Measurements from ENCODE around the gene EXOC3L4.

DNA sequence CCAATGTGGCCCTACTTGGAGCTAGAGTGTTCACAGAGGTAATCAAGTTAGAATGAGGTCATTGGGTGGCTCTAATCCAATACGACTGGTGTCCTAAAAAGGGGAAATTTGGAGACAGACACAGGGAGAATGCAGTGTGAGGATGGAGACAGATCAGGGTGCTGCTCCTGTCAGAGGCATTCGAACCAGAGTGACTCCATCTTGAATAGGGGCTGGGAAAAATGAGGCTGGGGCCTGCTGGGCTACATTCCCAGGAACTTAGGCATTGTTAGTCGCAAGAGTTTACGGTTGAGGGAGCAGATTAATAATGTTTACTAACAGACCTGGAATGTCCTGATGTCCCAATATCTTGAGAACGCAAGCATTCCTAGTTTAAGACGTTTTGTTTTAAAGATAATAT lies 49.0 kb downstream of the EXOC3L4 start:
- TF ChIP-seq SMAD3 (CRISPR knock-in tag; conservative IDR thresholded peaks at IDR 0.05): no peak
- TF ChIP-seq, protein P1, sequence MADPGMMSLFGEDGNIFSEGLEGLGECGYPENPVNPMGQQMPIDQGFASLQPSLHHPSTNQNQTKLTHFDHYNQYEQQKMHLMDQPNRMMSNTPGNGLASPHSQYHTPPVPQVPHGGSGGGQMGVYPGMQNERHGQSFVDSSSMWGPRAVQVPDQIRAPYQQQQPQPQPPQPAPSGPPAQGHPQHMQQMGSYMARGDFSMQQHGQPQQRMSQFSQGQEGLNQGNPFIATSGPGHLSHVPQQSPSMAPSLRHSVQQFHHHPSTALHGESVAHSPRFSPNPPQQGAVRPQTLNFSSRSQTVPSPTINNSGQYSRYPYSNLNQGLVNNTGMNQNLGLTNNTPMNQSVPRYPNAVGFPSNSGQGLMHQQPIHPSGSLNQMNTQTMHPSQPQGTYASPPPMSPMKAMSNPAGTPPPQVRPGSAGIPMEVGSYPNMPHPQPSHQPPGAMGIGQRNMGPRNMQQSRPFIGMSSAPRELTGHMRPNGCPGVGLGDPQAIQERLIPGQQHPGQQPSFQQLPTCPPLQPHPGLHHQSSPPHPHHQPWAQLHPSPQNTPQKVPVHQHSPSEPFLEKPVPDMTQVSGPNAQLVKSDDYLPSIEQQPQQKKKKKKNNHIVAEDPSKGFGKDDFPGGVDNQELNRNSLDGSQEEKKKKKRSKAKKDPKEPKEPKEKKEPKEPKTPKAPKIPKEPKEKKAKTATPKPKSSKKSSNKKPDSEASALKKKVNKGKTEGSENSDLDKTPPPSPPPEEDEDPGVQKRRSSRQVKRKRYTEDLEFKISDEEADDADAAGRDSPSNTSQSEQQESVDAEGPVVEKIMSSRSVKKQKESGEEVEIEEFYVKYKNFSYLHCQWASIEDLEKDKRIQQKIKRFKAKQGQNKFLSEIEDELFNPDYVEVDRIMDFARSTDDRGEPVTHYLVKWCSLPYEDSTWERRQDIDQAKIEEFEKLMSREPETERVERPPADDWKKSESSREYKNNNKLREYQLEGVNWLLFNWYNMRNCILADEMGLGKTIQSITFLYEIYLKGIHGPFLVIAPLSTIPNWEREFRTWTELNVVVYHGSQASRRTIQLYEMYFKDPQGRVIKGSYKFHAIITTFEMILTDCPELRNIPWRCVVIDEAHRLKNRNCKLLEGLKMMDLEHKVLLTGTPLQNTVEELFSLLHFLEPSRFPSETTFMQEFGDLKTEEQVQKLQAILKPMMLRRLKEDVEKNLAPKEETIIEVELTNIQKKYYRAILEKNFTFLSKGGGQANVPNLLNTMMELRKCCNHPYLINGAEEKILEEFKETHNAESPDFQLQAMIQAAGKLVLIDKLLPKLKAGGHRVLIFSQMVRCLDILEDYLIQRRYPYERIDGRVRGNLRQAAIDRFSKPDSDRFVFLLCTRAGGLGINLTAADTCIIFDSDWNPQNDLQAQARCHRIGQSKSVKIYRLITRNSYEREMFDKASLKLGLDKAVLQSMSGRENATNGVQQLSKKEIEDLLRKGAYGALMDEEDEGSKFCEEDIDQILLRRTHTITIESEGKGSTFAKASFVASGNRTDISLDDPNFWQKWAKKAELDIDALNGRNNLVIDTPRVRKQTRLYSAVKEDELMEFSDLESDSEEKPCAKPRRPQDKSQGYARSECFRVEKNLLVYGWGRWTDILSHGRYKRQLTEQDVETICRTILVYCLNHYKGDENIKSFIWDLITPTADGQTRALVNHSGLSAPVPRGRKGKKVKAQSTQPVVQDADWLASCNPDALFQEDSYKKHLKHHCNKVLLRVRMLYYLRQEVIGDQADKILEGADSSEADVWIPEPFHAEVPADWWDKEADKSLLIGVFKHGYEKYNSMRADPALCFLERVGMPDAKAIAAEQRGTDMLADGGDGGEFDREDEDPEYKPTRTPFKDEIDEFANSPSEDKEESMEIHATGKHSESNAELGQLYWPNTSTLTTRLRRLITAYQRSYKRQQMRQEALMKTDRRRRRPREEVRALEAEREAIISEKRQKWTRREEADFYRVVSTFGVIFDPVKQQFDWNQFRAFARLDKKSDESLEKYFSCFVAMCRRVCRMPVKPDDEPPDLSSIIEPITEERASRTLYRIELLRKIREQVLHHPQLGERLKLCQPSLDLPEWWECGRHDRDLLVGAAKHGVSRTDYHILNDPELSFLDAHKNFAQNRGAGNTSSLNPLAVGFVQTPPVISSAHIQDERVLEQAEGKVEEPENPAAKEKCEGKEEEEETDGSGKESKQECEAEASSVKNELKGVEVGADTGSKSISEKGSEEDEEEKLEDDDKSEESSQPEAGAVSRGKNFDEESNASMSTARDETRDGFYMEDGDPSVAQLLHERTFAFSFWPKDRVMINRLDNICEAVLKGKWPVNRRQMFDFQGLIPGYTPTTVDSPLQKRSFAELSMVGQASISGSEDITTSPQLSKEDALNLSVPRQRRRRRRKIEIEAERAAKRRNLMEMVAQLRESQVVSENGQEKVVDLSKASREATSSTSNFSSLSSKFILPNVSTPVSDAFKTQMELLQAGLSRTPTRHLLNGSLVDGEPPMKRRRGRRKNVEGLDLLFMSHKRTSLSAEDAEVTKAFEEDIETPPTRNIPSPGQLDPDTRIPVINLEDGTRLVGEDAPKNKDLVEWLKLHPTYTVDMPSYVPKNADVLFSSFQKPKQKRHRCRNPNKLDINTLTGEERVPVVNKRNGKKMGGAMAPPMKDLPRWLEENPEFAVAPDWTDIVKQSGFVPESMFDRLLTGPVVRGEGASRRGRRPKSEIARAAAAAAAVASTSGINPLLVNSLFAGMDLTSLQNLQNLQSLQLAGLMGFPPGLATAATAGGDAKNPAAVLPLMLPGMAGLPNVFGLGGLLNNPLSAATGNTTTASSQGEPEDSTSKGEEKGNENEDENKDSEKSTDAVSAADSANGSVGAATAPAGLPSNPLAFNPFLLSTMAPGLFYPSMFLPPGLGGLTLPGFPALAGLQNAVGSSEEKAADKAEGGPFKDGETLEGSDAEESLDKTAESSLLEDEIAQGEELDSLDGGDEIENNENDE (IDR thresholded peaks at IDR 0.05; ENCODE audit: low read depth, low read length): no peak
- no peak for TF ChIP-seq RAD21 (CRISPR knock-in tag; conservative IDR thresholded peaks at IDR 0.05 in 1 of 2, IDR thresholded peaks at IDR 0.05 in 1 of 2)
- TF ChIP-seq, protein P2, sequence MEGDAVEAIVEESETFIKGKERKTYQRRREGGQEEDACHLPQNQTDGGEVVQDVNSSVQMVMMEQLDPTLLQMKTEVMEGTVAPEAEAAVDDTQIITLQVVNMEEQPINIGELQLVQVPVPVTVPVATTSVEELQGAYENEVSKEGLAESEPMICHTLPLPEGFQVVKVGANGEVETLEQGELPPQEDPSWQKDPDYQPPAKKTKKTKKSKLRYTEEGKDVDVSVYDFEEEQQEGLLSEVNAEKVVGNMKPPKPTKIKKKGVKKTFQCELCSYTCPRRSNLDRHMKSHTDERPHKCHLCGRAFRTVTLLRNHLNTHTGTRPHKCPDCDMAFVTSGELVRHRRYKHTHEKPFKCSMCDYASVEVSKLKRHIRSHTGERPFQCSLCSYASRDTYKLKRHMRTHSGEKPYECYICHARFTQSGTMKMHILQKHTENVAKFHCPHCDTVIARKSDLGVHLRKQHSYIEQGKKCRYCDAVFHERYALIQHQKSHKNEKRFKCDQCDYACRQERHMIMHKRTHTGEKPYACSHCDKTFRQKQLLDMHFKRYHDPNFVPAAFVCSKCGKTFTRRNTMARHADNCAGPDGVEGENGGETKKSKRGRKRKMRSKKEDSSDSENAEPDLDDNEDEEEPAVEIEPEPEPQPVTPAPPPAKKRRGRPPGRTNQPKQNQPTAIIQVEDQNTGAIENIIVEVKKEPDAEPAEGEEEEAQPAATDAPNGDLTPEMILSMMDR (IDR thresholded peaks at IDR 0.05 in 2 of 3, conservative IDR thresholded peaks at IDR 0.05 in 1 of 3; ENCODE audit: insufficient read depth in 2 of 3, low read depth in 1 of 3, low read length in 3 of 3): no peak
- TF ChIP-seq, protein P3, sequence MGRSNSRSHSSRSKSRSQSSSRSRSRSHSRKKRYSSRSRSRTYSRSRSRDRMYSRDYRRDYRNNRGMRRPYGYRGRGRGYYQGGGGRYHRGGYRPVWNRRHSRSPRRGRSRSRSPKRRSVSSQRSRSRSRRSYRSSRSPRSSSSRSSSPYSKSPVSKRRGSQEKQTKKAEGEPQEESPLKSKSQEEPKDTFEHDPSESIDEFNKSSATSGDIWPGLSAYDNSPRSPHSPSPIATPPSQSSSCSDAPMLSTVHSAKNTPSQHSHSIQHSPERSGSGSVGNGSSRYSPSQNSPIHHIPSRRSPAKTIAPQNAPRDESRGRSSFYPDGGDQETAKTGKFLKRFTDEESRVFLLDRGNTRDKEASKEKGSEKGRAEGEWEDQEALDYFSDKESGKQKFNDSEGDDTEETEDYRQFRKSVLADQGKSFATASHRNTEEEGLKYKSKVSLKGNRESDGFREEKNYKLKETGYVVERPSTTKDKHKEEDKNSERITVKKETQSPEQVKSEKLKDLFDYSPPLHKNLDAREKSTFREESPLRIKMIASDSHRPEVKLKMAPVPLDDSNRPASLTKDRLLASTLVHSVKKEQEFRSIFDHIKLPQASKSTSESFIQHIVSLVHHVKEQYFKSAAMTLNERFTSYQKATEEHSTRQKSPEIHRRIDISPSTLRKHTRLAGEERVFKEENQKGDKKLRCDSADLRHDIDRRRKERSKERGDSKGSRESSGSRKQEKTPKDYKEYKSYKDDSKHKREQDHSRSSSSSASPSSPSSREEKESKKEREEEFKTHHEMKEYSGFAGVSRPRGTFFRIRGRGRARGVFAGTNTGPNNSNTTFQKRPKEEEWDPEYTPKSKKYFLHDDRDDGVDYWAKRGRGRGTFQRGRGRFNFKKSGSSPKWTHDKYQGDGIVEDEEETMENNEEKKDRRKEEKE (IDR thresholded peaks at IDR 0.05; ENCODE audit: borderline replicate concordance in 1 of 2, control insufficient read depth in 1 of 2, low read depth in 2 of 2, low read length in 1 of 2): no peak
- no peak for TF ChIP-seq ETV6 (IDR thresholded peaks at IDR 0.05; ENCODE audit: borderline replicate concordance in 1 of 2, low read depth in 2 of 2, low read length in 1 of 2)
- TF ChIP-seq ETV6 (CRISPR knock-in tag; IDR thresholded peaks at IDR 0.05; ENCODE audit: borderline replicate concordance): no peak
- TF ChIP-seq, protein P4, sequence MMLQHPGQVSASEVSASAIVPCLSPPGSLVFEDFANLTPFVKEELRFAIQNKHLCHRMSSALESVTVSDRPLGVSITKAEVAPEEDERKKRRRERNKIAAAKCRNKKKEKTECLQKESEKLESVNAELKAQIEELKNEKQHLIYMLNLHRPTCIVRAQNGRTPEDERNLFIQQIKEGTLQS (IDR thresholded peaks at IDR 0.05): no peak
- TF ChIP-seq, protein P4 (CRISPR knock-in tag; conservative IDR thresholded peaks at IDR 0.05): no peak
